HepG2 (cell line): ENCODE measurements around the gene FIZ1. TPM values are rescaled to one million over a fixed set of nuclear protein-coding genes. Genes with fewer than 3 reads are reported as not detected.
A peak's percentile ranks its signal among the peaks of the same experiment; 100 is the strongest.

Source experiments
- HOXA3 ChIP-seq: sonication (generic); formaldehyde crosslinking; IDR thresholded peaks from 2 replicates; pipeline ENCODE4 v1.5.0; 2020; ENCODE audit warnings: missing genetic modification reagents
- MAF1 ChIP-seq: sonication (generic); formaldehyde crosslinking; IDR thresholded peaks from 2 replicates; pipeline ENCODE4 v1.5.0; 2020; ENCODE audit warnings: missing genetic modification reagents, borderline replicate concordance
- MXI1 ChIP-seq: IDR thresholded peaks from 3 replicates; pipeline ENCODE4 v1.6.1; 2012; ENCODE audit warnings: low read depth, low read length, inconsistent platforms, borderline replicate concordance
- TBP ChIP-seq: sonication (generic); formaldehyde crosslinking; IDR thresholded peaks from 2 replicates; pipeline ENCODE4 v1.5.0; 2020; ENCODE audit warnings: missing genetic modification reagents
- TEAD3 ChIP-seq: optimal IDR thresholded peaks from 2 replicates; pipeline ENCODE3; 2016; ENCODE audit warnings: borderline replicate concordance
- ZNF224 ChIP-seq: sonication (generic); formaldehyde crosslinking; IDR thresholded peaks from 2 replicates; pipeline ENCODE4 v1.5.0; 2020; ENCODE audit warnings: mild to moderate bottlenecking, missing genetic modification reagents
- ZNF543 ChIP-seq: sonication (generic); formaldehyde crosslinking; IDR thresholded peaks from 2 replicates; pipeline ENCODE4 v1.4.0; 2020; ENCODE audit warnings: mild to moderate bottlenecking, missing genetic modification reagents
- ZNF563 ChIP-seq: sonication (generic); formaldehyde crosslinking; IDR thresholded peaks from 2 replicates; pipeline ENCODE4 v1.8.0; 2022; ENCODE audit warnings: mild to moderate bottlenecking, moderate library complexity, missing genetic modification reagents
- polyA plus RNA-seq, 8 experiments: library from polyadenylated mRNA; depleted of rRNA in 3 of 8; stranded (reverse) in 7 of 8; unstranded in 1 of 8; fragments of >200 nt; fragmentation: Illumina TruSeq in 4 of 8; extraction: Trizol in 4 of 8; gene quantifications; 2 replicates each; pipeline versions ENCODE4 v1.2.1 to v1.2.3, GENCODE V29; 2011 to 2016; ENCODE audit warnings: low read depth in 4 of 8, missing spikeins in 1 of 8, mixed read lengths in 1 of 8; ENCODE audit not compliant: insufficient read depth in 1 of 8
- total RNA-seq, 5 experiments: library from RNA; depleted of rRNA; stranded (reverse); fragments of >200 nt; fragmentation: Illumina TruSeq; extraction: Trizol; gene quantifications; 2 replicates each; pipeline ENCODE4 v1.2.3, GENCODE V29; 2016; ENCODE audit warnings: low read depth in 1 of 5
- TF ChIP-seq, protein P1 (sequence below): sonication (generic); formaldehyde crosslinking; IDR thresholded peaks from 2 replicates; pipeline ENCODE4 v1.9.0; 2021; ENCODE audit warnings: mild to moderate bottlenecking, missing genetic modification reagents
- TF ChIP-seq, protein P2 (sequence below): sonication (generic); formaldehyde crosslinking; IDR thresholded peaks from 2 replicates; pipeline ENCODE4 v1.8.1; 2023; ENCODE audit warnings: mild to moderate bottlenecking, moderate library complexity, missing genetic modification reagents
- TF ChIP-seq, protein P3 (sequence below): sonication (generic); formaldehyde crosslinking; IDR thresholded peaks from 2 replicates; pipeline ENCODE4 v1.4.0; 2020; ENCODE audit warnings: mild to moderate bottlenecking, missing genetic modification reagents

FIZ1 gene
- total and polyA plus RNA-seq, 2 of the 13 experiments (the other 11 are each of a cell fraction or from before 2014, with no cell fraction given), result 3.6 to 5.9 TPM

DNA sequence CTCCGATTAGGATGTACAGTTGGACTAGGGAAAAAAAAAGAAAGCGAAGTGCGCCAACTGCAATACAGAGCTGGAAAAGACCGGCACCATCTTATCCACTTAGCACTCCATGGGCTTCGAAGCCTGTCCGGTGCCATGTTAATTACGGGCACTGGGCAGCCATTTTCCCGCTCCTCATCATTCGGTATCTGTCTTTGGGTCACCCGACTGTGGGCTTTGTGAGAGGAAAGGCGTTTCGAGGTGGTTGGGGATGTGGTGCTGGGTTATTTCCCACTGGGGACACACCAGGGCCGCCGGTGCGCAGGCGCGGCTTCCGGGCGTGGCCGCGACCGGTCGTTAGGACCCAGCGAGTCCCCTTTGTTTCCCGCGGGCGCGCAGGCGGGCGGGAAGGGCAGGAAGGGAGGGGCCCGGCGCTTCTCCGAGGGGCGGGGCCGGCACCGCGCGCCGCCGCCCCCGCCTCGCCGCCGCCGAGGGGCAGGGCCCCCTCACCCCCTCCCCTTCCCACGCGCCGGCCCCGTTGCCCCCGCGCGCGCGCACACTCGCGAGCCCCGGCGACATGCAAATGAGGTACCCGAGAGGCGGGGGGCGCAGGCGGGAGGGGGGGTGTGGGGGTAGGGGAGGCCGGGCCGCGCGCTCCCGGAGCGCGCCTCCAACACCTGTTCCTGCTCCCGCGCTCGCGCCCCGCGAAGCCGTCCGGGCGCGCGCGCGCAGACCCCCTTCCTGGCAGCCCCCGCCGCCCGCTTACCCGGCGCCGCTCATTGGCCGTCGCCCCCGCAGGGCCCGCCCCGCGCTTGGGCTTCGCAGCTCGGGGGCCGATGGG, 735 bp upstream of the FIZ1 start, which contains the start of gene ZNF524 (continued):
- TF ChIP-seq, protein P1, sequence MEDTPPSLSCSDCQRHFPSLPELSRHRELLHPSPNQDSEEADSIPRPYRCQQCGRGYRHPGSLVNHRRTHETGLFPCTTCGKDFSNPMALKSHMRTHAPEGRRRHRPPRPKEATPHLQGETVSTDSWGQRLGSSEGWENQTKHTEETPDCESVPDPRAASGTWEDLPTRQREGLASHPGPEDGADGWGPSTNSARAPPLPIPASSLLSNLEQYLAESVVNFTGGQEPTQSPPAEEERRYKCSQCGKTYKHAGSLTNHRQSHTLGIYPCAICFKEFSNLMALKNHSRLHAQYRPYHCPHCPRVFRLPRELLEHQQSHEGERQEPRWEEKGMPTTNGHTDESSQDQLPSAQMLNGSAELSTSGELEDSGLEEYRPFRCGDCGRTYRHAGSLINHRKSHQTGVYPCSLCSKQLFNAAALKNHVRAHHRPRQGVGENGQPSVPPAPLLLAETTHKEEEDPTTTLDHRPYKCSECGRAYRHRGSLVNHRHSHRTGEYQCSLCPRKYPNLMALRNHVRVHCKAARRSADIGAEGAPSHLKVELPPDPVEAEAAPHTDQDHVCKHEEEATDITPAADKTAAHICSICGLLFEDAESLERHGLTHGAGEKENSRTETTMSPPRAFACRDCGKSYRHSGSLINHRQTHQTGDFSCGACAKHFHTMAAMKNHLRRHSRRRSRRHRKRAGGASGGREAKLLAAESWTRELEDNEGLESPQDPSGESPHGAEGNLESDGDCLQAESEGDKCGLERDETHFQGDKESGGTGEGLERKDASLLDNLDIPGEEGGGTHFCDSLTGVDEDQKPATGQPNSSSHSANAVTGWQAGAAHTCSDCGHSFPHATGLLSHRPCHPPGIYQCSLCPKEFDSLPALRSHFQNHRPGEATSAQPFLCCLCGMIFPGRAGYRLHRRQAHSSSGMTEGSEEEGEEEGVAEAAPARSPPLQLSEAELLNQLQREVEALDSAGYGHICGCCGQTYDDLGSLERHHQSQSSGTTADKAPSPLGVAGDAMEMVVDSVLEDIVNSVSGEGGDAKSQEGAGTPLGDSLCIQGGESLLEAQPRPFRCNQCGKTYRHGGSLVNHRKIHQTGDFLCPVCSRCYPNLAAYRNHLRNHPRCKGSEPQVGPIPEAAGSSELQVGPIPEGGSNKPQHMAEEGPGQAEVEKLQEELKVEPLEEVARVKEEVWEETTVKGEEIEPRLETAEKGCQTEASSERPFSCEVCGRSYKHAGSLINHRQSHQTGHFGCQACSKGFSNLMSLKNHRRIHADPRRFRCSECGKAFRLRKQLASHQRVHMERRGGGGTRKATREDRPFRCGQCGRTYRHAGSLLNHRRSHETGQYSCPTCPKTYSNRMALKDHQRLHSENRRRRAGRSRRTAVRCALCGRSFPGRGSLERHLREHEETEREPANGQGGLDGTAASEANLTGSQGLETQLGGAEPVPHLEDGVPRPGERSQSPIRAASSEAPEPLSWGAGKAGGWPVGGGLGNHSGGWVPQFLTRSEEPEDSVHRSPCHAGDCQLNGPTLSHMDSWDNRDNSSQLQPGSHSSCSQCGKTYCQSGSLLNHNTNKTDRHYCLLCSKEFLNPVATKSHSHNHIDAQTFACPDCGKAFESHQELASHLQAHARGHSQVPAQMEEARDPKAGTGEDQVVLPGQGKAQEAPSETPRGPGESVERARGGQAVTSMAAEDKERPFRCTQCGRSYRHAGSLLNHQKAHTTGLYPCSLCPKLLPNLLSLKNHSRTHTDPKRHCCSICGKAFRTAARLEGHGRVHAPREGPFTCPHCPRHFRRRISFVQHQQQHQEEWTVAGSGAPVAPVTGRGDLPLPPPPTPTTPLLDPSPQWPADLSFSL (CRISPR knock-in tag), result no peak
- TF ChIP-seq TEAD3 (CRISPR knock-in tag) (peak; percentile 11), MAF1 (no peak), HOXA3 (CRISPR knock-in tag) (peak; percentile 91), ZNF543 (CRISPR knock-in tag) (peak; percentile 11; the same call in 1 of the 2 replicates), ZNF224 (CRISPR knock-in tag) (no peak), MXI1 (no peak; the same call in 2 of the 3 replicates), TBP (CRISPR knock-in tag) (no peak), ZNF563 (CRISPR knock-in tag) (0 out of 2 replicates have a peak, but pooled peaks have one; percentile 11)
- TF ChIP-seq, protein P2, sequence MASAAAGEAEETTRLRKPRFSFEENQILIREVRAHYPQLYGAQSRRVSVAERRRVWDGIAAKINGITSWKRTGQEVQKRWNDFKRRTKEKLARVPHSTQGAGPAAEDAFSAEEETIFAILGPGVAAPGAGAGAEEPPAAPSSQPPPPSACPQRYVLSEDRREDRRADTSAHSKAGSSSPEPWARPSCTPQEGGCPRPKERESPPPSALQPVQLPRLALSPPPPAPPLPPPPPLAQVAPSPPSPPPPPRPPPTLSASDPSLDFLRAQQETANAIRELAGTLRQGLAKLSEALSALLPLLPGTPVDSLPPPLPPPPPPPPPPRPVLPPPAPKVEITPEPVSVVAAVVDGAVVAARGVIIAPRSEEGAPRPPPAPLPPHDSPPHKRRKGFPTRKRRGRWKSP, result peak; percentile 48; the same call in 1 of the 2 replicates
- TF ChIP-seq, protein P3, sequence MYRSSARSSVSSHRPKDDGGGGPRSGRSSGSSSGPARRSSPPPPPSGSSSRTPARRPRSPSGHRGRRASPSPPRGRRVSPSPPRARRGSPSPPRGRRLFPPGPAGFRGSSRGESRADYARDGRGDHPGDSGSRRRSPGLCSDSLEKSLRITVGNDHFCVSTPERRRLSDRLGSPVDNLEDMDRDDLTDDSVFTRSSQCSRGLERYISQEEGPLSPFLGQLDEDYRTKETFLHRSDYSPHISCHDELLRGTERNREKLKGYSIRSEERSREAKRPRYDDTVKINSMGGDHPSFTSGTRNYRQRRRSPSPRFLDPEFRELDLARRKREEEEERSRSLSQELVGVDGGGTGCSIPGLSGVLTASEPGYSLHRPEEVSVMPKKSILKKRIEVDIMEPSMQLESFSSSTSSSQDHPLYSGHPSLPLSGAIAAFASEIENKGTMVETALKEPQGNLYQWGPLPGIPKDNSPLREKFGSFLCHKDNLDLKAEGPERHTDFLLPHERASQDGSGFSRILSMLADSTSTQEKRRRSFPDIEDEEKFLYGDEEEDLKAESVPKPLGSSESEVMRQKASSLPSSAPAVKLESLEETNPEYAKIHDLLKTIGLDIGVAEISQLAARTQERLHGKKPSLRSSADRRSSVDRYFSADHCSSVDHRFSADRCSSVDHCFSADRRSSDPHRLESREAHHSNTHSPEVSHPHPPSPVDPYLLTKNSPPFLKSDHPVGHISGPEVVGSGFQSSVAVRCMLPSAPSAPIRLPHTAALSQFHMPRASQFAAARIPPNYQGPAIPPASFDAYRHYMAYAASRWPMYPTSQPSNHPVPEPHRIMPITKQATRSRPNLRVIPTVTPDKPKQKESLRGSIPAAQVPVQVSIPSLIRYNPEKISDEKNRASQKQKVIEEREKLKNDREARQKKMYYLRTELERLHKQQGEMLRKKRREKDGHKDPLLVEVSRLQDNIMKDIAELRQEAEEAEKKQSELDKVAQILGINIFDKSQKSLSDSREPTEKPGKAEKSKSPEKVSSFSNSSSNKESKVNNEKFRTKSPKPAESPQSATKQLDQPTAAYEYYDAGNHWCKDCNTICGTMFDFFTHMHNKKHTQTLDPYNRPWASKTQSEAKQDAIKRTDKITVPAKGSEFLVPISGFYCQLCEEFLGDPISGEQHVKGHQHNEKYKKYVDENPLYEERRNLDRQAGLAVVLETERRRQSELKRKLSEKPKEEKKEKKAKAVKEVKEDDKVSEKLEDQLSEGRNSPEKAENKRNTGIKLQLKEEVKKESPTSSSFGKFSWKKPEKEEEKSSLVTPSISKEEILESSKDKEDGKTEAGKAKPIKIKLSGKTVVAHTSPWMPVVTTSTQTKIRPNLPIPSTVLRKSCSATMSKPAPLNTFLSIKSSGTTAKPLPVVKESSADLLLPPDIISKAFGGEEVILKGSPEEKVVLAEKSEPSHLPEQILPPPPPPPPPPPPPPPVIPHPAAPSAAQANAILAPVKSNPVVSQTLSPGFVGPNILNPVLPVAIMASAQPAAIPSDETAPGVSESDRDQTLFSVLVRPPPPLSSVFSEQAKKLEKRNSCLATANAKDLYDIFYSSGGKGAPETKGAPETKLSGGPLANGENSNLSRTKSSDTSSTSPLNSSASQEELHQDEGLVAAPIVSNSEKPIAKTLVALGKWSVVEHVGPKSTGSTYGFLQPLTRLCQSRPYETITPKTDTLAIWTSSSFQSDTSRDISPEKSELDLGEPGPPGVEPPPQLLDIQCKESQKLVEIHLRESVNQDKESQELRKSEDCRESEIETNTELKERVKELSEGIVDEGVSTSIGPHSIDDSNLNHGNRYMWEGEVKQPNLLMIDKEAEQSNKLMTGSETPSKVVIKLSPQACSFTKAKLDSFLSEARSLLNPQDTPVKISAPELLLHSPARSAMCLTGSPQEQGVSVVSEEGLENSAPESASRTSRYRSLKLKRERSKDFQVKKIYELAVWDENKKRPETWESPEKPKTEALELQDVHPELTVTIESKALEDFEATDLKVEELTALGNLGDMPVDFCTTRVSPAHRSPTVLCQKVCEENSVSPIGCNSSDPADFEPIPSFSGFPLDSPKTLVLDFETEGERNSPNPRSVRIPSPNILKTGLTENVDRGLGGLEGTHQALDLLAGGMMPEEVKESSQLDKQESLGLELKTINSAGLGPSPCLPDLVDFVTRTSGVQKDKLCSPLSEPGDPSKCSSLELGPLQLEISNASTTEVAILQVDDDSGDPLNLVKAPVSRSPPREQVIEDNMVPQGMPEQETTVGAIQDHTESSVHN, result no peak
